T-helper 2 cell treated with Interferon-gamma antibody and Interleukin-4, amounts not matched to agents 5 μg/mL and 100 μg/mL, for 36 hours (primary cell): ENCODE data around the gene CASQ2.

Experiments used
- DNase-seq: peaks from one replicate; pipeline ENCODE4 v3.0.0; 2021; ENCODE audit warnings: low spot score
- H3K27ac Mint-ChIP-seq: one replicate; pipeline ENCODE4 v1.8.0; 2021; ENCODE audit warnings: mild to moderate bottlenecking, mixed read lengths
- H3K27me3 Mint-ChIP-seq: one replicate; pipeline ENCODE4 v1.8.0; 2021; ENCODE audit warnings: low read depth, mixed read lengths
- H3K36me3 Mint-ChIP-seq: one replicate; pipeline ENCODE4 v1.8.0; 2021; ENCODE audit warnings: low read depth, mixed read lengths
- H3K4me1 Mint-ChIP-seq: one replicate; pipeline ENCODE4 v1.8.0; 2021; ENCODE audit warnings: low read depth, mixed read lengths
- H3K4me3 Mint-ChIP-seq: one replicate; pipeline ENCODE4 v1.8.0; 2022; ENCODE audit warnings: mild to moderate bottlenecking, moderate library complexity, mixed read lengths
- H3K9me3 Mint-ChIP-seq: one replicate; pipeline ENCODE4 v1.8.0; 2021; ENCODE audit warnings: mixed read lengths

CASQ2 gene

DNA sequence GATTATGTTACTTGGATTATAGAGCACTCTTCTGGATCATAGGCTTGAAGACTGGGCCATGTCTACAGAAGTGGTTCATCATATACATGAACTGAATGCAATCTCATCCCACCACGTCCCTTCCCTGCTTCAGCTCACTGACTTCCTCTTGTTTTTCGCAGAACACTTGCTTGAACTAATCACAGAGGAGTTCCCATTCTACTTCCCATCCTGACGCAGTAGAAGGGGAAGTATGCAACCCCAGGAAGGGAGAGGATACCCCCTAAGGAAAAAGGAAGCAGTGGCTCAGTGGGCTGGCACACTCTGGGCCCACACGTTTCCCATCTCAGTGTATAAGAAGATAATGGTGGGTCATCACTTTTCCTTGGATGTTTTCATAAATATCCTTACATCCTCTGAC, 36.2 kb downstream of the CASQ2 start:
- Mint-ChIP-seq H3K4me1 (no peaks in the 10 kb centered on the region), H3K27ac (no peak overlapping the region), H3K9me3 (no peaks in the 10 kb centered on the region), H3K4me3 (no peak overlapping the region), H3K36me3 (no peaks in the 10 kb centered on the region), H3K27me3 (peaks cover 5% of the 10 kb centered on the region)
- no peak for DNase-seq

DNA sequence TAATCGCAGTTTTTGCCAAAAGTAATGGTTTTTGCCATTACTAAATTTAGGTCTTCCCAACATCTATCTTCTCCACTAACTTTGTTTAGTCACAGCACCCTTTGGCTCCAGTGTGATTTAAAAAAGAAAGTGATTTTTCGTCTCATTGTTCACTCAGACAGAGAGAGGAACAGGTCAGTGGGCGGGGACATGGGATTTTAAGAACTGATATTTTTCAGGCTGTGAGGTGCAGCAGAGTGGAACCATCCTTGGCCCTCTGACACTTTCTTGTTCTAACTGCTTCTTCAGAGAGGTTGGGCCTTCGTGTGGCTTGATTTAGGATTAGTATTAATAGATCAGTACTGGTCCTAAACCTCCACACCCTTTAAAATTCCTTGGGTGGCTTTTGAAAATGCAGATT, 38.8 kb downstream of the CASQ2 start:
- Mint-ChIP-seq H3K27me3 (peaks cover 8% of the 10 kb centered on the region), H3K9me3 (no peaks in the 10 kb centered on the region), H3K27ac (no peak overlapping the region), H3K4me1 (no peaks in the 10 kb centered on the region), H3K36me3 (no peaks in the 10 kb centered on the region), H3K4me3 (no peak overlapping the region)
- no peak for DNase-seq

DNA sequence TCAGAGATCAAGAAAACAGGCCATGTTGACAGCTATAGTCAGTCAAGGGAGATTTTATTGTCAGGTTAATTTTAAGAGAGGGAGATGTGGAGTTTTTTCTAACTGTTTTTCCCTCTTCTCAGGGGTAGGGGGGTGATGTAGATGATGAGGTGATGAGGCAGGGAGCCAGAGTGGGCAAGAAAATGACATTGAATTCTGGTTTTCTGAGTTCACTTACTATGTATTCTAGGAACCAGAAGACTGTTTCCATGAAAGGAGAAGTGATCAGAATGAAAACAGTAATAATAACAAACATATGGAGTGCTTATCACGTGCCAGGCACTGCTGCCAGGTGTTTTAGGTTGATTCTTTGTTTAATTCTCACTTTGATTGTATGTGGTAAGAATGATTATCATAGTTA, 40.2 kb downstream of the CASQ2 start:
- Mint-ChIP-seq H3K36me3 (no peaks in the 10 kb centered on the region), H3K4me3 (no peak overlapping the region), H3K27ac (no peak overlapping the region), H3K4me1 (no peaks in the 10 kb centered on the region), H3K9me3 (no peaks in the 10 kb centered on the region), H3K27me3 (peaks cover 5% of the 10 kb centered on the region)
- no peak for DNase-seq

GRCh38 chr1:115727706-115728249, 40.7 kb downstream of the CASQ2 start:
- no peak for DNase-seq
- H3K27ac Mint-ChIP-seq: no peak overlapping the region
- peaks cover 4% of the 10 kb centered on the region for H3K27me3 Mint-ChIP-seq

GRCh38 chr1:115726570-115726969, 41.9 kb downstream of the CASQ2 start:
- Mint-ChIP-seq H3K4me1 (no peaks in the 10 kb centered on the region), H3K4me3 (no peak overlapping the region), H3K9me3 (no peaks in the 10 kb centered on the region), H3K27me3 (peaks cover 2% of the 10 kb centered on the region), H3K27ac (no peak overlapping the region), H3K36me3 (no peaks in the 10 kb centered on the region)
- DNase-seq: no peak

More at GRCh38 chr1:115727706-115728249, 40.7 kb downstream of the CASQ2 start:
- Mint-ChIP-seq H3K9me3 (no peaks in the 10 kb centered on the region), H3K4me3 (no peak overlapping the region), H3K36me3 (no peaks in the 10 kb centered on the region), H3K4me1 (no peaks in the 10 kb centered on the region)

DNA sequence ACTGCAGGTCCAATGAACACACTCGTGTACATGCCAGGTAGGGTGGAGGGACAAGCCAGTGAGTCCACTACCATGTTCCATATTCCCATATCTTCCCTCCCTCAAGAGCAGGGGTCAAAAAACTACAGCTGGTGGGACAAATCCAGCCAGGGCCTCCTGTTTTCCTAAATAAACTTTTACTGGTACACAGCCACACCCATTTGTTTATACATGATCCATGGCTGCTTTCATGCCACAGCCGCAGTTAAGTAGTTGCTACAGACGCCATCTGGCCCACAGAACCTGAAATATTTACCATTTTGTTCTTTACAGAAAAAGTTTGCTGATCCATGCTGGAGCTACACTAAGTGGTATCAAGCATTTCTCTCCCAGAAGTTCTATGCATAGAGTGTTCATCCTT, 42.4 kb downstream of the CASQ2 start:
- H3K4me1 Mint-ChIP-seq: no peaks in the 10 kb centered on the region
- DNase-seq: no peak
- H3K27me3 Mint-ChIP-seq: peaks cover 2% of the 10 kb centered on the region
- no peak overlapping the region for H3K27ac Mint-ChIP-seq
- no peaks in the 10 kb centered on the region for H3K36me3 Mint-ChIP-seq
- no peak overlapping the region for H3K4me3 Mint-ChIP-seq
- H3K9me3 Mint-ChIP-seq: no peaks in the 10 kb centered on the region

DNA sequence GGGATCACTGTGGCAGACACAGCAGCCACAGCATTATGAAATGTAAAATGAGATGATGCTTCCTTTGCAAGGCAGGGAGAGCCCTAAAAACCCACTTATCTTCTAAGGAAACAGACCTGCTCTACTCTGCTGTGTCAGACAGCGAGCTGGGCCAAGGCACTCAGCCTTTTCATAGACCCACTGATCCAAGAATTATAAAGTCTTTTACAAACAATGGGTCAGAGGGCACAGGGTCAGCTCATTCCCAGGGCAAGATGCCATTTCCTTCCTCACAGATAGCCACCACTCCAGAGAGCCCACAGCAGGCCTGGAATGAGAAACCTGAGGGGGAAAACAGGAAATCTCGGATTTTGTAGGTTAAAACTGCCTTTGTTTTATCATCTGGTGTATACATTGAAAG, 42.9 kb downstream of the CASQ2 start:
- Mint-ChIP-seq H3K4me1 (no peaks in the 10 kb centered on the region), H3K9me3 (no peaks in the 10 kb centered on the region), H3K27ac (no peak overlapping the region), H3K36me3 (no peaks in the 10 kb centered on the region), H3K4me3 (no peak overlapping the region), H3K27me3 (peaks cover 2% of the 10 kb centered on the region)
- no peak for DNase-seq

GRCh38 chr1:115723756-115724155, 44.8 kb downstream of the CASQ2 start:
- Mint-ChIP-seq H3K27me3 (peaks cover 2% of the 10 kb centered on the region), H3K9me3 (no peaks in the 10 kb centered on the region), H3K4me3 (no peak overlapping the region), H3K4me1 (no peaks in the 10 kb centered on the region), H3K27ac (no peak overlapping the region), H3K36me3 (no peaks in the 10 kb centered on the region)
- no peak for DNase-seq

DNA sequence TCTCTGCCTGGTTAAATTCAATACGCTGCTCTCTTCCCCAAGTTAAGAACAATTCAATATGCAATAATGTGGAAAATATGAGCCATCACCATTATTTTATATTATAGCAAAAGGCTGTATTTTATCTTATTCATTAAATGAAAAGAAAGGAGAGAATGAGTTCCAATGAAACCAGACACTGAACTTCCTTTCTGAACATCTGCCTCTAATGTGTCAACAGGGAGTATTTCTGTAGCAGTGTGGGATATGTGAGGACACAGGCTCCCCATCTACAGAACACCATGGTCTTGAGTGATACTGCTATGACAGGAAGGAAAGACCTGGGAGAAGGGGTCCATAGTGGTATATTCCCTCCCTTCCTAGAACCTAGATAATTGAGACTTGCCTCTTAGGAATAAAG, 46.3 kb downstream of the CASQ2 start:
- no peaks in the 10 kb centered on the region for H3K9me3 Mint-ChIP-seq
- H3K27ac Mint-ChIP-seq: no peak overlapping the region
- H3K4me1 Mint-ChIP-seq: peaks cover 5% of the 10 kb centered on the region
- H3K4me3 Mint-ChIP-seq: no peak overlapping the region
- no peaks in the 10 kb centered on the region for H3K36me3 Mint-ChIP-seq
- no peak for DNase-seq
- peaks cover 14% of the 10 kb centered on the region for H3K27me3 Mint-ChIP-seq

DNA sequence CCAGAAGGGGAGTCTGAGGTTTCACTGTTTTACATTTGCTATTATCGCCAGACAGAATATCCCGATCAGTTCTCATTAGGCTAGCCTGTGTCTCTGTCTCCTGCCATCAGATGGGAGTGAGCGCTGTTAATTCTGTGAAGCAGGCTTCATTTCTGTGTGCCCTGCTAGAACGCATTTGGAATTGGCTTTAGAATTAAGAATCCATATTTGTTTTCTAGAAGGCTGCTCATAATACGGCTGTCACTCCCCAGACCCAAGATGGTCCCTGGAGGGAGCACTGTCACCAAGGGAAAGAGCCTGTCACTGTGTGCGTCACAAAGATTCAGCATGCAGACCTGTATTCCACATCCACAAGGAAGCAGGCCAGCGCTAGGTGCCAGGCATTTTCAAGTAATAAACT, 49.2 kb downstream of the CASQ2 start:
- H3K4me3 Mint-ChIP-seq: no peak overlapping the region
- peaks cover 5% of the 10 kb centered on the region for H3K4me1 Mint-ChIP-seq
- DNase-seq: no peak
- H3K36me3 Mint-ChIP-seq: no peaks in the 10 kb centered on the region
- peaks cover 26% of the 10 kb centered on the region for H3K27me3 Mint-ChIP-seq
- no peak overlapping the region for H3K27ac Mint-ChIP-seq
- no peaks in the 10 kb centered on the region for H3K9me3 Mint-ChIP-seq

GRCh38 chr1:115718011-115718754, 50.3 kb downstream of the CASQ2 start:
- no peaks in the 10 kb centered on the region for H3K36me3 Mint-ChIP-seq
- H3K4me1 Mint-ChIP-seq: peaks cover 5% of the 10 kb centered on the region
- H3K27ac Mint-ChIP-seq: no peak overlapping the region
- H3K27me3 Mint-ChIP-seq: peaks cover 28% of the 10 kb centered on the region
- H3K9me3 Mint-ChIP-seq: no peaks in the 10 kb centered on the region
- H3K4me3 Mint-ChIP-seq: no peak overlapping the region
- no peak for DNase-seq

DNA sequence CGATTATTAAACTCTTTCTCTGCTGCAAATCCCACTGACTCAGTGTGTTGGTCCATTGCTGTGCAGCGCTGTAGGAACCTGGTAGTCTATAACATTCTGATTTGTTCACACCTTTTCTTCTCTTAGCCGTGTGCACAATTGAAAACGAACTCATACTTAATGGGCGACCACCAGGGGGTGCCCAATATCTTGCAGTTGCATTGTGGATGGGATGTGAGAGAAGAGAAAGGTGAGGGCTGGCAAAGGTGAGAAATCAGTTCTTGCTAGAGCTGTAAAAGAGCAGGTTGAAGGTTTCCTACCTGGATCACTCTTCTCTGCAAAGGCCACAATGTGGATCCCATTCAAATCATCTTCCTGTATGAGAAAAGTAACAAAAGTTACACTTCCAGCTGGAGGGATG, 51.0 kb downstream of the CASQ2 start:
- Mint-ChIP-seq H3K27ac (no peak overlapping the region), H3K27me3 (peaks cover 31% of the 10 kb centered on the region), H3K9me3 (no peaks in the 10 kb centered on the region), H3K4me3 (no peak overlapping the region), H3K4me1 (peaks cover 5% of the 10 kb centered on the region), H3K36me3 (no peaks in the 10 kb centered on the region)
- no peak for DNase-seq

GRCh38 chr1:115714572-115715141, 53.9 kb downstream of the CASQ2 start:
- Mint-ChIP-seq H3K27ac (no peak overlapping the region), H3K27me3 (peaks cover 43% of the 10 kb centered on the region), H3K4me3 (no peak overlapping the region), H3K36me3 (no peaks in the 10 kb centered on the region), H3K4me1 (peaks cover 8% of the 10 kb centered on the region), H3K9me3 (no peaks in the 10 kb centered on the region)
- no peak for DNase-seq

DNA sequence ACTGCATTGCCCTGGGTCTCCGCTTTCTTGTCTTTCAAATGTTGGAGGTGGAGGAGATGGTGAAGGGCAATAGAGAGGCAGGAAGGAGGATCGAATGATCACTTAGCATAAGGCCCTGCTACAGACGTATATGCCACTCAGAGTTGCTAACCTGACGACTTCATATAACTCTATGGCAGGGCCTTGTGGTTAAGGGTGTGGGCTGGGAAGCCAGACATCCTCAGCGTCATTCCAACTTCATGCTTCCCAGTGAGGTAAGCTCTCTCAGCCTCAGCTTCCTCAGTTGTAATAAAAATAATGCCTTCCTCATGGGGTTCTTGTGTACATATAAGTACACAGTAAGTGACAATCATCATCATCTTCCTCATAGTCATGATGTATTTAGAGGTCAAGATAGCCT, 54.6 kb downstream of the CASQ2 start:
- Mint-ChIP-seq H3K27ac (no peak overlapping the region), H3K4me3 (no peak overlapping the region), H3K4me1 (peaks cover 8% of the 10 kb centered on the region), H3K27me3 (peaks cover 49% of the 10 kb centered on the region), H3K9me3 (no peaks in the 10 kb centered on the region), H3K36me3 (no peaks in the 10 kb centered on the region)
- DNase-seq: no peak
